GM18858 (cell line): ENCODE results near the gene TCF12.

Experiments used
- ATAC-seq: cut with Tn5 transposase; IDR thresholded peaks from one replicate; pipeline ENCODE4 v1.9.1; 2021; ENCODE audit not compliant: unreplicated experiment

Gene TCF12

DNA sequence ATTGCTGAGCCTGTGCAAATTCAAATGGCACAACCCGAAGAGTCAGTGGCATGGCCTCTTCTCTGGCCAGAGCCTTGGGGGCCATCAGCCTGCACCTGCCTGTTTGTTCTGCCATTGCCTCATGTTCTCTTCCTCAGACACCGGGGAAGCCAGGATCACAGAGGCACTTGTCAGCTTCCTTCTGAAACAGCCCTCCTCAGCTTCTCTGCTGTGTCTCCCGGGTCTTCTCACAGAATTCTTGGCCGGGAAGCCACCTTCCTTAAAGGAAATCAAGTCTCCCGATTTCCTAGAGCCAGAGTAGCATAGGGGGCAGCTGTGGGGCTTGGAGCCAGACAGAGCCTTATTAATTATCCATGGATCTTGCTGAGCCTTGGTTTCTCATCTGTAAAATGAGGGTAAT, 410.5 kb downstream of the TCF12 start:
- no peak for ATAC-seq

DNA sequence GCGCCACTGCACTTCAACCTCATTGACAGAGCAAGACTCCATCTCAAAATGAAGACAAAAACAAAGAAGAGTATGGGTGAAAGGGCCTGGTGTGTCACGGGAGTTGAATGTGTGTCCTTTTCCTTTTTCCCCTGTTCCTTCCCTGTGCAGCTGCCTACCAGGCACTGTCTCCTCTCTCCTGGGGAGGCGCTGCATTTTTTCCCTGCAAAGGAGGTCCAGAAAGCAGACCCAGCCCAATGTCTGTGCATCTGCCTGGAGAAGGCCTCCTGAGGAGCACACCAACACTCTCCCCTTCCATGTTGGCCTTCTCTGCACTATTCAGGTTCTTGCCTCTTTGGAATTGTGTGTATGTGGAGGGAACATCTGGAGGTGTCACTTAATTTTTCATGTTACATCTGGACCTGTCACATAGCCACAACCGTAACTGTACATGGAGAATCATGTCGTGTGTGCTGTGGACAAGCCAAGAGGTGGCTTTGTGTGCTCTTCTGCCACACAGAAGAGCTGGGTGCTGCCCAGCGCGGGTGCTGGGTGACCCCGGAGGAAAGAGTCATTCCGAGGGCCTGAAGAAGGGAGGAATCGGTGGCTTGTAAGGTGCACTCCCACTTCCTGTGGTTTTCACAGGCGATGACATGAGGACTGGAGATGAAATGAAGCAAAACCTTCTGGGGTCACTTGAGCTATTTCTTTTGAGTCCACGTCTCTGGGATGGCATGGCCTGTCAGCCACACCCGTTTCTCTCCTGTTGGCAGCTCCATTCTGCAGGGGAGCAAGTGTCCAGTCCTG, 411.3 kb downstream of the TCF12 start:
- ATAC-seq = no peak

- no peak for ATAC-seq
Observed at GRCh38 chr15:57330619-57331340, 412.3 kb downstream of the TCF12 start.

GRCh38 chr15:57332326-57332725, 413.9 kb downstream of the TCF12 start:
- ATAC-seq = no peak

DNA sequence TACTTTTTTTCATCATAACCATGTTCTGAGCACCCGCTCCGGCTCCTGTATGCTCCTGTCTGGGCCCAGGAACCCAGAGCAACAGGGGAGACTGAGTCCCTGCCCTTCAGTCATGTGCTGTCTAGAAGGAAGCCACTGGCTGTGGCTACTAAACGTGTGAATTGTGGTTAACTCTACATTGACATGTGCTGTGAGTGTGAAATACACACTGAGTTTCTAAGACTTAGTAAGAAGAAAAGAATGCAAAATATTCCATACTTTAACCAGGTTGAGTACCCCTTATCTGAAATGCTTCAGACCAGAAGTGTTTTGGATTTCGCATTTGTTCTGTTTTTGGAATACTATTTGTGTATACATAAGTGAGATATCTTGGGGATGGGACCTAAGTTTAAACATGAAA, 415.0 kb downstream of the TCF12 start:
- no peak for ATAC-seq

- ATAC-seq = no peak
Observed at GRCh38 chr15:57334257-57334656, 415.8 kb downstream of the TCF12 start.

DNA sequence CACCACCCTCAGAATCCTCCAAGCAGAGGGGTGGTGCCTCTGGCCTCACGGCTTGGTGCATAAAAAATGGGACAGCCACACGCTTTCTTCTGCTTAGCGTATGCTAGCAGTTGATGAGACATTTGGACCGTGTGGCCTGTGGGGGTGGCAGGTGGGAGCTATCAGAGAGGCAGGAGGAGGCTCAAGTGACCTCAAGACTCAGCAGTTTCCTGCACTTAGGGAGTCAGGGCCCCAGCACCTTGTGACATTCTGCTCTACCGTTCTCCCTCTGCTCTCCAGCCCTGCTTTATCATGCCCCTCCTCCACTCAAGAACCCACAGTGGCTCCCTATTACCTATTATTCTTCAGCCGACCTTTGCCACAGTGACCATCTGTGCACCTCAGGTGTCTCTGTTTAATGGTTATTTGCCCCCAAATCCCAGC, 416.9 kb downstream of the TCF12 start:
- no peak for ATAC-seq

- ATAC-seq = no peak
Observed at GRCh38 chr15:57335719-57336118, 417.3 kb downstream of the TCF12 start.

- no peak for ATAC-seq
Observed at GRCh38 chr15:57337868-57338411, 419.5 kb downstream of the TCF12 start.

- ATAC-seq = no peak
Observed at GRCh38 chr15:57339321-57339720, 420.9 kb downstream of the TCF12 start.
